Peyer's patch (tissue), 4 donors: Measurements from ENCODE around the gene BSPRY. TPM values are rescaled to one million over a fixed set of nuclear protein-coding genes. Genes with fewer than 3 reads are reported as not detected.

Experiments used
- DNase-seq, 3 donors: peaks; one replicate each; pipeline ENCODE4 v3.0.0-alpha.2; 2017 to 2019
- H3K27ac ChIP-seq, 4 donors: fragments of 200-600 bp; sonication (generic); one replicate each; pipeline ENCODE4 v1.5.1; 2016 to 2019
- H3K27me3 ChIP-seq, 2 donors: fragments of 200-600 bp; sonication (generic); one replicate each; pipeline ENCODE4 v1.5.1; 2019
- H3K36me3 ChIP-seq, 3 donors: fragments of 200-600 bp; sonication (generic); one replicate each; pipeline ENCODE4 v1.5.1; 2016 to 2019
- H3K4me1 ChIP-seq, 4 donors: fragments of 200-600 bp; sonication (generic); one replicate each; pipeline ENCODE4 v1.5.1; 2016 to 2019
- H3K4me3 ChIP-seq, 4 donors: fragments of 200-600 bp; sonication (generic); 1 replicate in 3 of 4; 2 replicates in 1 of 4; pipeline ENCODE4 v1.5.1; 2016 to 2019; ENCODE audit warnings: mild to moderate bottlenecking in 1 of 4
- H3K9me3 ChIP-seq, 4 donors: fragments of 200-600 bp; sonication (generic); one replicate each; pipeline ENCODE4 v1.5.1; 2016 to 2019; ENCODE audit warnings: mild to moderate bottlenecking in 1 of 4
- POLR2A ChIP-seq, 2 donors: fragments of 450-650 bp; IDR thresholded peaks; one replicate each; pipeline ENCODE4 v1.5.1; 2017; ENCODE audit warnings: antibody characterized with exemption in 2 of 2, mild to moderate bottlenecking in 2 of 2, moderate library complexity in 2 of 2
- total RNA-seq, 4 donors: library from RNA; depleted of rRNA; stranded (reverse); fragments of >200 nt; gene quantifications; one replicate each; pipeline ENCODE4 v1.1.0, GENCODE V29; 2016
- TF ChIP-seq, protein P1 (sequence below), 6 experiments: fragments of 450-650 bp in 4 of 6; fragments of 200-600 bp in 2 of 6; sonication (generic) in 1 of 6; IDR thresholded peaks; one replicate each; pipeline ENCODE4 v1.5.1; 2017 to 2019; ENCODE audit warnings: antibody characterized with exemption in 6 of 6, mild to moderate bottlenecking in 3 of 6, moderate library complexity in 1 of 6

The BSPRY gene
- total RNA-seq, 4 donors from 2014 or later, result 11.6 to 20.8 (median 15.8) TPM

DNA sequence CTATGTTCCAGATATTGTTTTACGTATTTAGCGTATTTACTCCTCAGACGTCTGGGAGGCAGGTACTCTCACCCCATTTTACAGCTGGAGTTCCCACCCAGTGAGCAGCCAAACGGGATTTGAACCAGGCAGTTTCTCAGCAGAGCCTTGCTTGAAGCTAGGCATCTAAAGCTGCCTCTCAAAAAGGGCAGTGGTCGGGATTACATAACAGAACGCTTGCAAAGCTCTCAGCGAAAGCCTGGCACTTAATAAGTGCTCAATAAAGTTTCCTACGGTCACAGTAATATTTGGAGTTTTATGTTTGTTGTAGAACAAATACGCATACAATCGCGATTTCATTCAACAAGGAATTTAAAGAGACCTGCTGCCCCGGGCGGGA lies 286 bp upstream of the BSPRY start:
- TF ChIP-seq, protein P1, sequence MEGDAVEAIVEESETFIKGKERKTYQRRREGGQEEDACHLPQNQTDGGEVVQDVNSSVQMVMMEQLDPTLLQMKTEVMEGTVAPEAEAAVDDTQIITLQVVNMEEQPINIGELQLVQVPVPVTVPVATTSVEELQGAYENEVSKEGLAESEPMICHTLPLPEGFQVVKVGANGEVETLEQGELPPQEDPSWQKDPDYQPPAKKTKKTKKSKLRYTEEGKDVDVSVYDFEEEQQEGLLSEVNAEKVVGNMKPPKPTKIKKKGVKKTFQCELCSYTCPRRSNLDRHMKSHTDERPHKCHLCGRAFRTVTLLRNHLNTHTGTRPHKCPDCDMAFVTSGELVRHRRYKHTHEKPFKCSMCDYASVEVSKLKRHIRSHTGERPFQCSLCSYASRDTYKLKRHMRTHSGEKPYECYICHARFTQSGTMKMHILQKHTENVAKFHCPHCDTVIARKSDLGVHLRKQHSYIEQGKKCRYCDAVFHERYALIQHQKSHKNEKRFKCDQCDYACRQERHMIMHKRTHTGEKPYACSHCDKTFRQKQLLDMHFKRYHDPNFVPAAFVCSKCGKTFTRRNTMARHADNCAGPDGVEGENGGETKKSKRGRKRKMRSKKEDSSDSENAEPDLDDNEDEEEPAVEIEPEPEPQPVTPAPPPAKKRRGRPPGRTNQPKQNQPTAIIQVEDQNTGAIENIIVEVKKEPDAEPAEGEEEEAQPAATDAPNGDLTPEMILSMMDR (IDR thresholded peaks at IDR 0.05), result no peak
- H3K36me3 ChIP-seq, result no peaks in the 10 kb centered on the region
- H3K9me3 ChIP-seq, result no peaks in the 10 kb centered on the region
- H3K4me3 ChIP-seq, result peak overlapping the region in 3 of 4 donors; percentile 63 to 90 (median 83)
- no peak overlapping the region for H3K27ac ChIP-seq
- H3K27me3 ChIP-seq, result no peaks in the 10 kb centered on the region
- no peak for DNase-seq
- peaks cover 0 to 23% (median 7%) of the 10 kb centered on the region in 4 donors for H3K4me1 ChIP-seq

DNA sequence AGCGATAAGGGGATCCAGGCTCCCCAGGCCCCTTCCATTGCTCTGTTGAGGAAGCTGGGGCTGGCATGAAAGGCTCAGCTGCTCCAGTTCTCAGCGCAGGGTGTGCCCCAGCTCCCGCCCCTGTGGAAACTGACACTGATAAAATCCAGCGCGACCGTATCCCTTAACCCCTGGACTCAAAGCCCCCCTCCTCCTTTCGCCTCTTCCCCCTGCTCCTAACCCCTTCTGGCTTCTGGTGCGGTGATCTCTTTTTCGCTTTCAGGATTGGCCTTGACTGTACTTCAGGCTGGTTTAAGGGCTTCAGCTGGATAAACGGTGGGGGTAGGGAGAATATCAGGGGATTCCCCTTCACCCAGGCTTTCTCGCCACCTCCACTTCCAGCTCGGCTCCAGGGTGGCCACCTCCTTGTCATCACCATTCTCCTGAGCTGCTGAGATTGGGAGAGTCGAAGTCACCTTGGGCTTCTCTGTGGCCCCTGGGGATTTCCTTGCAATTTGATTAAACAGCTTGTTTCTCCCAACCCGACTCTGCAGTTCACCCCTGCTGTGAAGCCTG lies 843 bp downstream of the BSPRY start:
- no peak for DNase-seq
- no peak for TF ChIP-seq POLR2A (IDR thresholded peaks at IDR 0.05)
- TF ChIP-seq, protein P1 (IDR thresholded peaks at IDR 0.05), result no peak
- Histone ChIP-seq H3K36me3 (no peaks in the 10 kb centered on the region), H3K4me3 (peak overlapping the region; percentile 40 to 90 (median 73)), H3K4me1 (peaks cover 0 to 20% (median 7%) of the 10 kb centered on the region in 4 donors), H3K27ac (peak overlapping the region in 2 of 4 donors; percentile 39 to 69), H3K9me3 (no peaks in the 10 kb centered on the region), H3K27me3 (no peaks in the 10 kb centered on the region)

DNA sequence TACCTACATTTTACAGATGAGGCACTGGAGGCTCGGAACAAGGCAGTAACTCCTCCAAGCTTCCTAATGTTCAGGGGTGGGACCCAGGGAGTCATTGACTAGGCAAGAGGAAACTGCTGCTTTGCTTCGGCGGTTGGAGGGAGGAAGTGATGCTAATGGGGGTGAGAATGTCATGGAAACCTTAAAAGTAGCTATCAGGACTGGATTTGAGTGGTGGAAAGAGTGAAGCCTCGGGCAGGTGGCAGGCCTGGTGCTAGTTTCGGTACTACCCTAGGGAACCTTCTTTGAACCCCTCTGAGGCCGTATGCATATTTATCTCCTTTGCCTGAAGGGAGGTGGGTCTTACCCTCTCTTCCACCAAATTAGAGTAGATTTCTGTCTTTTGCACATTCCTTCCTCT lies 1.6 kb downstream of the BSPRY start:
- H3K9me3 ChIP-seq, result no peaks in the 10 kb centered on the region
- no peak overlapping the region for H3K4me3 ChIP-seq
- H3K36me3 ChIP-seq, result no peaks in the 10 kb centered on the region
- DNase-seq, result peak in 1 of 3 donors; percentile 26
- peaks cover 0 to 17% (median 7%) of the 10 kb centered on the region in 4 donors for H3K4me1 ChIP-seq
- TF ChIP-seq, protein P1 (IDR thresholded peaks at IDR 0.05), result no peak
- no peak for TF ChIP-seq POLR2A (IDR thresholded peaks at IDR 0.05)
- no peak overlapping the region for H3K27ac ChIP-seq
- H3K27me3 ChIP-seq, result no peaks in the 10 kb centered on the region

DNA sequence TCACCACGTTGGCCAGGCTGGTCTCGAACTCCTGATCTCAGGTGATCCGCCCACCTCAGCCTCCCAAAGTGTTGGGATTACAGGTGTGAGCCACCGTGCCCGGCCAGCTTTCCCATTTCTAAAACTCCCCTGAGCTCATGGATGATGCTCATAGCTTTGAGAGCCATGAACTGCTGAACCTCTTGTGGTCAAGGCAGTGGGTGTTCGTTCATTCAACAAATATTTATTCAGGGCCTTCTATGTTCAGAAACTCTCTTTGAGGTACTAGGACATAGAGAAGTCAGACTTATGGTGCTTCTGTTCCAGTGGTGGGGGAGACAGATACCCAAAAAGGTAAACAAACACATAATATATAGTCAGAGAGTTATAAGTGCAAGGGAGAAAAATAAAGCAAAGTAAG lies 2.7 kb downstream of the BSPRY start:
- Histone ChIP-seq H3K4me1 (peaks cover 0 to 17% (median 7%) of the 10 kb centered on the region in 4 donors), H3K9me3 (no peaks in the 10 kb centered on the region), H3K4me3 (no peak overlapping the region), H3K27me3 (no peaks in the 10 kb centered on the region), H3K27ac (no peak overlapping the region), H3K36me3 (no peaks in the 10 kb centered on the region)
- no peak for DNase-seq
- no peak for TF ChIP-seq POLR2A (IDR thresholded peaks at IDR 0.05)
- TF ChIP-seq, protein P1 (IDR thresholded peaks at IDR 0.05), result no peak

DNA sequence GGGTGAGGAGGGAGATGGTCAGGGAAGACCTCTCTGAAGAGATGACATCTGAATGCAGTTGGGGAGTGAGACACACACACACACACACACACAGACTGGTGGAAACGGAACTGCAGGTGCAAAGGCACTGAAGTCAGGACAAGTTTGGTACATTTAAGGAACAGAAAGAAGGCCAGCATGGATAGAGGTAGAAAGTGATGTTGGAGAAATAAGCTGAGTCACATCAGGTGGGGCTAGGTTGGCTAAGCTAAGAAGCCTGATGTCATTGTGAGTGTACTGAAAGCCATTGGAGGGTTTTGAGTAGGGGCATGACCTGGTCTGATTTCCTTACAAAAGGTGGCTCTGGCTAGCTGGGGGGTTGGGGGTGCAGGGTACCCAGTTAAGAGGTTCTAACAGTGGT lies 3.1 kb downstream of the BSPRY start:
- no peak overlapping the region for H3K4me3 ChIP-seq
- no peaks in the 10 kb centered on the region for H3K9me3 ChIP-seq
- TF ChIP-seq POLR2A (IDR thresholded peaks at IDR 0.05), result no peak
- TF ChIP-seq, protein P1 (IDR thresholded peaks at IDR 0.05), result no peak
- H3K27ac ChIP-seq, result no peak overlapping the region
- peaks cover 0 to 17% (median 7%) of the 10 kb centered on the region in 4 donors for H3K4me1 ChIP-seq
- no peaks in the 10 kb centered on the region for H3K36me3 ChIP-seq
- no peaks in the 10 kb centered on the region for H3K27me3 ChIP-seq
- no peak for DNase-seq
